GM10248 (cell line): ENCODE results near the gene TATDN2.

Source experiments
- CTCF ChIA-PET: fragments of 300-600 bp; sonication (Branson Sonifier 250); formaldehyde crosslinking; extraction: SDS; loops from one replicate; lab custom pipeline; 2021; ENCODE audit warnings: antibody characterized with exemption; lab: Yijun Ruan, JAX
- POLR2A ChIA-PET: fragments of 350-650 bp; sonication (Branson Sonifier 250); formaldehyde crosslinking; extraction: SDS; loops from one replicate; lab custom pipeline; 2020; ENCODE audit warnings: antibody characterized with exemption; lab: Yijun Ruan, JAX
- DNase-seq: peaks from one replicate; pipeline ENCODE4 v3.0.0; 2012; ENCODE audit errors: extremely low spot score
- CTCF ChIP-seq: IDR thresholded peaks from 2 replicates; pipeline ENCODE4 v1.5.1; 2012; ENCODE audit warnings: mild to moderate bottlenecking, low read depth; ENCODE audit errors: extremely low read depth, missing control alignments, control extremely low read depth

TATDN2 gene

DNA sequence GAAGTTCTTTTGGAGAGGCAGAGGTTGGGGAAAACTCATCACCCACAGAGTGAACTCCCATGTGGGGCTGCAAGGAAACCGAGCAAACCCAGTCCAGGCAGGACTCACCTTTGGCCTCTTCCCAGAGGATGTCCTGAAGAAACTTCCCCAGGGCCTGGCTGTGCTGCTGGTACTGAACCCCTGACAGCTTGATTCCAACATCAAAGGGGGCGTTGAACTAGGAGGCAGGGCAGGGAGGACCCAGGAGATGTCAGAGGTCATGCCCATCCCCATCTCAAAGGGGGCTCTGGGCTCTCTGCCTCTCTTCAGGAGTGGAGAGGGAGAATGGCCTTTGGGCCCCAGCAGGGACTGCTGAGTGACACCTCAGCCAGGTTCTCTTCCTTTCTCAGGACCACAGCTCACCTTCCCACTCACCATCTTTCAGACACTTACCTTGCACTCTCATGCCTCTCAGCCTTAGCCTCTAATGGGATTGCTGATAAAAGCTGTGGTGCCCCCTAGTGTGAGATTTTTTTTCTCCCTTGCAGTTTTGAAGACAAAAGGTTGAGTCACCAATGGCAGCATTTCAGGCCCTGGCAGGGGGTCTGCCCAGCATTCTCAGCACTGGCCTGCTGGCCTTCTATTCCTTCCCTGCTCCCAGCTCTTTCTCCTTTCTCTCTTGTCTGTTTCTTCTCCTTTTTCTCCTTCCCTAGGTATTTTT lies 38.5 kb downstream of the TATDN2 start:
- TF ChIP-seq CTCF, result peak; percentile 28
- peak; percentile 50 for DNase-seq
- CTCF ChIA-PET, result interaction anchor here (0.8 to 3.0 kb wide), 13 partner anchors 10 to 354 kb away, joined by 3 to 16 read pairs (median 4); partner anchors contain the start of genes CRELD1 and SEC13
- POLR2A ChIA-PET, result no interaction called here

DNA sequence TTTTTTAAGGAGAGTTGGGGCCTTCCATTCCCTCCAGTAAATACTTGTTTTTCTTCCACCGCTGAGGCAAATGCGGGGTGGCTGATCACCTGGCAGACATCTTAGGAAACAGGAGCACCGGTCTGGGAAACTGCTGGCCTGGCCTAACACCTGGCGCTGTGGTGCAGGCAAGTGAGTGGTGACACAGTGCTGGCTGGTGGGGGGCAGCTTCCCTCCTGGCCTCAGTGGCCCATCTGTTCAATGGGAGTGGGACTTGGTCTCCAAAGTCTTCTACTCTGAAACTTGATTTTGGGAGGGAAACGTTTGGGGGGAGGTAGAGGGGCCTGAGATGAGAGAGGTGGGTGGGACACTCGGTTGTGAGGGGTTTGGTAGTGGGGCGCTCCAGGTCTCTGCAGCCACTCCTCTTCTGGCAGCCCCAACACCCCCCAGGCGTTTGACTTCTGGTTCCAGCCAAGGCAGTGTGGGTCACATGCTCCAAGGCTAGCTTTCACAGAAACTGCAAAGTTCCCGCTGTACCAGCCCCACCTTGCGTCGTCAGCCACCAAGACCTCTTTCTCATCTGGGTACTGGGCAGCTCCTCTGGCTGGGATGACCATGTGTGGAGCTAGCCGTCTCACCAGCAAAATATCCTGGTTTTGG lies 39.8 kb downstream of the TATDN2 start:
- DNase-seq, result no peak
- POLR2A ChIA-PET, result interaction anchor here (0.7 kb wide), 1 partner anchor 280 kb away, joined by 4 read pairs; no protein-coding TSS in a partner anchor
- no peak for TF ChIP-seq CTCF
- CTCF ChIA-PET, result interaction anchor here (1.1 to 2.7 kb wide), 5 partner anchors 12 to 355 kb away, joined by 3 to 16 read pairs (median 5); partner anchors contain the start of gene CRELD1

DNA sequence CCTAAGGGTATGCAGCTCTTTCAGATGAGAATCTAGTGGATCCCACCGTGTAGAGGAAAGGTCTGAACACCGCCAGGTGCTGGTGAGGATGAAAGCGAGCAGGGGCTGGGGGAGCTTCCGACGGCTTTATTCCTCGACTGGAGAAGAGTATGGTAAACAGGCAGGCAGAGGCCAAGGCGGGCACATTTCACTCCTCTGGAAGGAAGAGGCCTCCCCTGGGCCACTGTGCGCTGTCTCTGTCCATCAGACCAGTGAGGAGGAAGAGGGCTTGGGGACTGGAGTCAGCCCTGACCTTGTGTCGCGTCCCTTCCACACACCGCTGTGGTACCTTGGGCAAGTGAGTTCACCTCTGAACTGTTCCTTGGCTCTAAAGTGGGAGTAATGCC lies 40.3 kb downstream of the TATDN2 start:
- CTCF ChIA-PET, result interaction anchor here (1.1 to 2.1 kb wide), 2 partner anchors 97 to 356 kb away, joined by 3 to 8 read pairs; no protein-coding TSS in a partner anchor
- DNase-seq, result no peak
- TF ChIP-seq CTCF, result no peak
- POLR2A ChIA-PET, result no interaction called here

- no peak for DNase-seq
- ChIA-PET POLR2A (no interaction called here), CTCF (interaction anchor here (0.6 to 2.1 kb wide), 4 partner anchors 24 to 356 kb away, joined by 3 to 8 read pairs (median 3); no protein-coding TSS in a partner anchor)
- no peak for TF ChIP-seq CTCF
Measured at GRCh38 chr3:10289077-10289476, 40.8 kb downstream of the TATDN2 start.

GRCh38 chr3:10289787-10290355 lies 41.6 kb downstream of the TATDN2 start:
- TF ChIP-seq CTCF, result no peak
- POLR2A ChIA-PET, result interaction anchor here (0.9 to 1.4 kb wide), 3 partner anchors 27 to 160 kb away, joined by 3 read pairs; partner anchors contain the start of gene TATDN2
- CTCF ChIA-PET, result interaction anchor here (1.1 to 2.1 kb wide), 3 partner anchors 24 to 357 kb away, joined by 3 to 8 read pairs (median 3); no protein-coding TSS in a partner anchor
- DNase-seq, result no peak
